GM18951 (cell line): ENCODE results near the gene ZMYM2.

Experiments
- POLR2A ChIP-seq: IDR thresholded peaks from 4 replicates; pipeline ENCODE4 v1.6.1; 2011; ENCODE audit warnings: mild to moderate bottlenecking; ENCODE audit not compliant: insufficient read length, insufficient read depth; ENCODE audit errors: extremely low read depth
- in situ Hi-C: fragments of 300-500 bp; cut with MboI; formaldehyde crosslinking; loops from one replicate; pipeline ENCODE4 v1.12.0; 2022; ENCODE audit warnings: low sequenced_read_pairs, mixed read lengths, inconsistent platforms; ENCODE audit not compliant: unreplicated experiment

ZMYM2 gene

DNA sequence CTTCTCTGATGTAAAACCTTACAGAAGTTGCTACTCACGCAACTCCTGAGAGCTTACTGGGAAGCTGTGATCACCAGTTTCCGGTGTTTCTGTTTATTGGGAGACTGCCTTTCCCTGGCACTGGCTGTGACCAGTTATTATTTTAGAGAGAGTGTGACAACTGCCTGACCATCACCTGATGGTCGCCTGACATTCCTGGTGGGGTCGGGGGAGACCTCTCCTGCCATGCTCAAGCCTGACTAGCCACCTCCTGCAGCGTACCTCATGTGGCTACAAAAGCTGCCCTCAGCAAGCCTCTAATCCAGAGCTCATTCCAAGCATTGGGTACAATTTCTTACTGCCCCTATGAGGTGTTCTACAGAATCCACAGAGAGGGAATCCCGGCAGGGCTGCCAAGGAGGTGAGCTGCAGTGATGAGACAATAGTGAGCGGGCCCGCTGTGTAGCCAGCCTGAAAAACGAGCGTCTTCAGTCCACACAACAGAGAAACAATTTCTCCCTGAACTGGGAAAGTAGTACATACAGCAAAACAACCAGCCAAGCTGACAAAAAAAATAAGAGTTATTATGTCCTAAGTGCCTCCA, 173.6 kb downstream of the ZMYM2 start:
- TF ChIP-seq POLR2A: no peak
- in situ Hi-C loops: no loop called here

DNA sequence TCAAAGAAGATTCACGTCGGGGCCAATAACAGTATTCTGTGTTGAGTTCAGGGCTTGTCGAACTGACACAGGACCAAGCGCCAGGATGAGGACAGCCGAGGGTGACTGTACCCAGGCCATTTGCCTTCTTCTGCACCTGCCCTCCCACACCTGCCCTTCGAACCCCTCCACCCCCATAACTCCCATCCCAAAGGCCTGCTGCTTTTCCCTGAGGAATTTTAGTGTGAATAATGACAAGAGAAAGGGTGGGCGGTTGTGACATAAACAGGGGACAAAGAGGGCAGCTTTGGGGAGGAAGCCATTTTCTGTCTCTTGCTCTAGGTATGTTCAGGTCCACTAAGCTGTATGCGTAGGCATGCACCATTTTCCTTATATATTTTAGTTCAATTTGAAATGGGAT, 176.2 kb downstream of the ZMYM2 start:
- no peak for TF ChIP-seq POLR2A
- in situ Hi-C loops: no loop called here

GRCh38 chr13:20136781-20137703, 178.5 kb downstream of the ZMYM2 start:
- in situ Hi-C loops: no loop called here
- no peak for TF ChIP-seq POLR2A

DNA sequence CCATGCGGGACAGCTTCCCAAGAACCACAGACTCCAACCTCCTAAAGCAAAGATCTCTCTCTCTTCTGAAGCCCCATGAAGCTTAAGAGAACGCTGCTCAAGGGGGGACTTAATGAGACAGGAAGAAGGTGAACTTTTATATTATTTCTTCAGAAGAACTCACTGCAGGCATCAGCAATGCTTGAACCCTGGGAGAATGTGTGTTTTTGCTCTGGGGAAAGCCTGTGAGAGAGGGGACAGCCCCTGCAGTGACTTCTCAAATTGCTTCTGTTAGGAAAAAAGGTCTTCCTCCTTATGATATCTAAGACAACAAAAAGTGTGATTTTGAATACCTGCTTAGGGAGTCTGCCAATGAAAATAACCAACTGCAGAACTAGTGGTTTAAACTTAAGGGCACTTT, 179.3 kb downstream of the ZMYM2 start:
- in situ Hi-C loops: no loop called here
- TF ChIP-seq POLR2A: no peak

- in situ Hi-C loops: no loop called here
- no peak for TF ChIP-seq POLR2A
Measured at GRCh38 chr13:20140487-20140886, 182.0 kb downstream of the ZMYM2 start.
